Measurements from ENCODE around the gene GNAI3.

DNA sequence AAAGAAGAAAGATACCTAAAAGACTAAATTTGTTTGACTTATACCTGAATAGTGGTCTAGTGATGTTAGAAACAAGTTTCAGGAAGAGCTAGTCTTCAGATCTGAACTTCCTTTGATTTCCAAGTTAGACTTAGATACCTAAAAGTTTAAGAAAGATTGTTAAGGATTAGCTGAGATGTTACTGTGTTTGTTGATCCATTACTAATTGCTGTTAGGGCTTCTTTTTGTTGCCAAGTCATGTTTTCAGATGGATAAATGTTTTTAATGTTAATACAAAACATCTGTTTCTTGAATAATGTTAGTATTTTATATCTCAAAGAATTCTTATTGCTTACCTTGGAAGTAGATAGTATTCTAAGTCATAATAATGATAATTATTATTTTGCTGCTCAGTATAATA lies 11.6 kb downstream of the GNAI3 start:
- TF ChIP-seq, protein P1, sequence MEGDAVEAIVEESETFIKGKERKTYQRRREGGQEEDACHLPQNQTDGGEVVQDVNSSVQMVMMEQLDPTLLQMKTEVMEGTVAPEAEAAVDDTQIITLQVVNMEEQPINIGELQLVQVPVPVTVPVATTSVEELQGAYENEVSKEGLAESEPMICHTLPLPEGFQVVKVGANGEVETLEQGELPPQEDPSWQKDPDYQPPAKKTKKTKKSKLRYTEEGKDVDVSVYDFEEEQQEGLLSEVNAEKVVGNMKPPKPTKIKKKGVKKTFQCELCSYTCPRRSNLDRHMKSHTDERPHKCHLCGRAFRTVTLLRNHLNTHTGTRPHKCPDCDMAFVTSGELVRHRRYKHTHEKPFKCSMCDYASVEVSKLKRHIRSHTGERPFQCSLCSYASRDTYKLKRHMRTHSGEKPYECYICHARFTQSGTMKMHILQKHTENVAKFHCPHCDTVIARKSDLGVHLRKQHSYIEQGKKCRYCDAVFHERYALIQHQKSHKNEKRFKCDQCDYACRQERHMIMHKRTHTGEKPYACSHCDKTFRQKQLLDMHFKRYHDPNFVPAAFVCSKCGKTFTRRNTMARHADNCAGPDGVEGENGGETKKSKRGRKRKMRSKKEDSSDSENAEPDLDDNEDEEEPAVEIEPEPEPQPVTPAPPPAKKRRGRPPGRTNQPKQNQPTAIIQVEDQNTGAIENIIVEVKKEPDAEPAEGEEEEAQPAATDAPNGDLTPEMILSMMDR (conservative IDR thresholded peaks at IDR 0.05; ENCODE audit: low read depth, low read length): no peak
- TF ChIP-seq EZH2 (IDR thresholded peaks at IDR 0.05; ENCODE audit: borderline replicate concordance, low read depth, low read length, poor library complexity, severe bottlenecking): no peak
